ENCODE results near the gene PLEKHG2. TPM values are rescaled to one million over a fixed set of nuclear protein-coding genes. Genes with fewer than 3 reads are reported as not detected.

Gene PLEKHG2
- total and polyA plus RNA-seq, 10 donors: 8.9 to 107 (median 35.2) TPM

- 2 to 9% (median 3%) methylated on average over 24 to 54 of the region's 54 CpGs for WGBS, 5 donors
- peaks cover 0 to 4% (median 0%) of the 10 kb centered on the region in 7 donors for H3K27me3 ChIP-seq (replicated peaks in 1 of 7)
- H3K4me1 ChIP-seq: peaks cover 22 to 86% (median 55%) of the 10 kb centered on the region in 6 donors
- peak in 2 of 3 donors; percentile 54 to 75 for TF ChIP-seq POLR2AphosphoS5 (IDR thresholded peaks at IDR 0.05)
- TF ChIP-seq, protein P1, sequence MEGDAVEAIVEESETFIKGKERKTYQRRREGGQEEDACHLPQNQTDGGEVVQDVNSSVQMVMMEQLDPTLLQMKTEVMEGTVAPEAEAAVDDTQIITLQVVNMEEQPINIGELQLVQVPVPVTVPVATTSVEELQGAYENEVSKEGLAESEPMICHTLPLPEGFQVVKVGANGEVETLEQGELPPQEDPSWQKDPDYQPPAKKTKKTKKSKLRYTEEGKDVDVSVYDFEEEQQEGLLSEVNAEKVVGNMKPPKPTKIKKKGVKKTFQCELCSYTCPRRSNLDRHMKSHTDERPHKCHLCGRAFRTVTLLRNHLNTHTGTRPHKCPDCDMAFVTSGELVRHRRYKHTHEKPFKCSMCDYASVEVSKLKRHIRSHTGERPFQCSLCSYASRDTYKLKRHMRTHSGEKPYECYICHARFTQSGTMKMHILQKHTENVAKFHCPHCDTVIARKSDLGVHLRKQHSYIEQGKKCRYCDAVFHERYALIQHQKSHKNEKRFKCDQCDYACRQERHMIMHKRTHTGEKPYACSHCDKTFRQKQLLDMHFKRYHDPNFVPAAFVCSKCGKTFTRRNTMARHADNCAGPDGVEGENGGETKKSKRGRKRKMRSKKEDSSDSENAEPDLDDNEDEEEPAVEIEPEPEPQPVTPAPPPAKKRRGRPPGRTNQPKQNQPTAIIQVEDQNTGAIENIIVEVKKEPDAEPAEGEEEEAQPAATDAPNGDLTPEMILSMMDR (IDR thresholded peaks at IDR 0.05 in 8 of 11, conservative IDR thresholded peaks at IDR 0.05 in 3 of 11): no peak
- H3K36me3 ChIP-seq: peaks cover 0 to 46% (median 13%) of the 10 kb centered on the region in 6 donors
- peak; percentile 91 for DNase-seq
- no peaks in the 10 kb centered on the region for H3K9me3 ChIP-seq
- peak overlapping the region; percentile 91 to 100 (median 99) for H3K27ac ChIP-seq
- intact Hi-C loops (cut with DNase I; ENCODE audit: low total_unique reads): loop anchor here (10.0 kb wide), 1 partner anchor 69 kb away; the partner anchor contains the start of gene SAMD4B
- peak overlapping the region; percentile 60 to 98 (median 74) for H3K4me3 ChIP-seq
These were observed 922 bp downstream of the PLEKHG2 start for GRCh38 chr19:39413272-39413910.

DNA sequence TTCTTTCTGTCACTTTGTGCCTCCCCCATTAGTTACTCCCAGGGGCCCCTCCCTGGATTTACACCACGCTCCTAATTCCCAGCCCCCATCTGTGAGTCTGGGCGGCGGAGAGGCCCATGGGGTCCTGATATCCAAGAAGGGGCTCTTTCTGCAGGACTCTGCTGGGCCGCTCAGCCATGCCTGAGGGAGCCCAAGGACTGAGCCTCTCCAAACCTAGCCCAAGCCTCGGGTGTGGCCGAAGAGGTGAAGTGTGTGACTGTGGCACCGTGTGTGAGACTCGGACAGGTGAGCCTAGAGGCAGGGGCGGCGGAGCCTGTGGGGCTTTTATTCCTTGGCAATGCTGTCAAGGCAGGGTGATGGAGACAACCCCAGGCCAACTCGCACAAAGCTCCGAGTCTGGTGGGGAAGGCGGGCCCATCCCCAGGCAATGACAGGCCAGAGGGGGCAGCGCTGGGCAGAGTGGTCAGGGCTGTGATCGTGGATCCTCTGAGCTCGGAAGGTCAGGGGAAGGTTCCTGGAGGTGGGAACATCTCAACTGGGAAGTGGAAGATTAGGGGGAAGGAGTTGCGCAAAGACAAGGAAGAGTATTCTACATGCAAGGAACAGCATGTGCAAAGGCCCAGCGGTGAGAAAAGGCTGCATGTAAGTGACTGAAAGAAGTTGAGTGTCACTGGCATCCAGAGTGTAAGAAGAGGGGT is 1.6 kb downstream of the PLEKHG2 start:
- Histone ChIP-seq H3K9me3 (no peaks in the 10 kb centered on the region), H3K4me1 (peaks cover 22 to 79% (median 49%) of the 10 kb centered on the region in 6 donors), H3K27me3 (replicated peaks in 1 of 7) (peaks cover 0 to 4% (median 0%) of the 10 kb centered on the region in 7 donors), H3K36me3 (peaks cover 0 to 46% (median 13%) of the 10 kb centered on the region in 6 donors), H3K4me3 (peak overlapping the region; percentile 60 to 98 (median 74)), H3K27ac (peak overlapping the region; percentile 91 to 100 (median 99))
- DNase-seq: peak; percentile 87
- WGBS, 5 donors: 51 to 77% (median 60%) methylated on average over 16 to 18 of the region's 18 CpGs
- intact Hi-C loops (cut with DNase I; ENCODE audit: low total_unique reads): loop anchor here (10.0 kb wide), 1 partner anchor 69 kb away; the partner anchor contains the start of gene SAMD4B
- TF ChIP-seq POLR2A (IDR thresholded peaks at IDR 0.05) (no peak), POLR2AphosphoS5 (IDR thresholded peaks at IDR 0.05) (peak in 2 of 3 donors; percentile 17 to 22)
- TF ChIP-seq, protein P1 (IDR thresholded peaks at IDR 0.05 in 8 of 11, conservative IDR thresholded peaks at IDR 0.05 in 3 of 11): peak in 1 of 11 experiments; percentile 17

- no peak for DNase-seq
- 74 to 82% (median 80%) methylated on average over 35 of the region's 35 CpGs for WGBS, 5 donors
These were observed 2.9 kb downstream of the PLEKHG2 start for GRCh38 chr19:39415111-39416046.

More at GRCh38 chr19:39415111-39416046, 2.9 kb downstream of the PLEKHG2 start:
- Histone ChIP-seq H3K4me1 (peaks cover 20 to 68% (median 40%) of the 10 kb centered on the region in 6 donors), H3K4me3 (peak overlapping the region in 7 of 8 donors; percentile 4 to 98 (median 73)), H3K36me3 (peaks cover 0 to 56% (median 24%) of the 10 kb centered on the region in 6 donors), H3K27ac (peak overlapping the region in 7 of 8 donors; percentile 38 to 100 (median 99)), H3K9me3 (no peaks in the 10 kb centered on the region), H3K27me3 (replicated peaks in 1 of 7) (peaks cover 0 to 4% (median 0%) of the 10 kb centered on the region in 7 donors)
- intact Hi-C loops (cut with DNase I; ENCODE audit: low total_unique reads): loop anchor here (10.0 kb wide), 1 partner anchor 71 kb away; the partner anchor contains the start of gene SAMD4B
- TF ChIP-seq POLR2AphosphoS5 (IDR thresholded peaks at IDR 0.05): peak in 1 of 3 donors; percentile 58
- TF ChIP-seq, protein P1 (IDR thresholded peaks at IDR 0.05 in 8 of 11, conservative IDR thresholded peaks at IDR 0.05 in 3 of 11): no peak

All from spleen (tissue), 11 donors.